GM12878 (cell line): ENCODE results near the gene TBC1D5. TPM values are rescaled to one million over a fixed set of nuclear protein-coding genes. Genes with fewer than 3 reads are reported as not detected.
"Not testable (repeated sequence)": the region's sequence is repeated elsewhere in the genome, so short reads cannot be mapped to it uniquely, and the experiment has no call there.

Source experiments
- ATAC-seq: fragments of 200-7000 bp; cut with Tn5 transposase; 3 replicates; pipeline ENCODE4 v1.9.1; 2020; ENCODE audit warnings: mild to moderate bottlenecking, moderate library complexity
- BruUV-seq: library from RNA; stranded (reverse); fragments of 400-500 nt; replicated peaks from 2 replicates; lab custom pipeline; 2021; lab: Mats Ljungman, UMichigan
- CTCF ChIA-PET: fragments of 300-600 bp; sonication (Branson Sonifier 250); formaldehyde crosslinking; extraction: SDS; loops from one replicate; lab custom pipeline; 2021; ENCODE audit warnings: inconsistent platforms; lab: Yijun Ruan, JAX
- POLR2A ChIA-PET: fragments of 350-600 bp; formaldehyde crosslinking; extraction: SDS; loops from one replicate; lab custom pipeline; 2021; ENCODE audit warnings: inconsistent platforms; lab: Charles Lee
- RAD21 ChIA-PET: fragments of 300-600 bp; sonication (Branson Sonifier 250); formaldehyde crosslinking; loops from one replicate; lab custom pipeline; 2023; ENCODE audit warnings: antibody characterized with exemption; ENCODE audit not compliant: unreplicated experiment; lab: Charles Lee
- SMC1A ChIA-PET: fragments of 300-600 bp; sonication (Branson Sonifier 250); formaldehyde crosslinking; loops from one replicate; lab custom pipeline; 2023; ENCODE audit not compliant: unreplicated experiment, uncharacterized antibody; lab: Charles Lee
- DNase-seq: peaks from one replicate; pipeline ENCODE4 v3.0.0-alpha.2; 2011; ENCODE audit warnings: low read depth, low spot score
- FAIRE-seq: peaks from 3 replicates; lab custom pipeline; 2011; peaks lifted over from hg19 to GRCh38; lab: Jason Lieb, UNC
- H2AFZ ChIP-seq: 2 replicates; pipeline ENCODE4 v1.6.0; 2011; ENCODE audit warnings: low read depth, low read length, control low read depth; ENCODE audit not compliant: control insufficient read depth
- H3K27ac ChIP-seq: 2 replicates; pipeline ENCODE4 v1.5.1; 2011; ENCODE audit warnings: control low read depth; ENCODE audit not compliant: control insufficient read depth, insufficient read depth
- H3K27me3 ChIP-seq, 2 experiments: replicated peaks in 1 of 2; 2 replicates each; pipeline versions ENCODE4 v1.6.0 to v1.6.1; 2011; ENCODE audit warnings: low read length in 1 of 2; ENCODE audit not compliant: control insufficient read depth in 2 of 2, insufficient read depth in 2 of 2
- H3K36me3 ChIP-seq, 2 experiments: 2 replicates each; pipeline ENCODE4 v1.5.1; 2011; ENCODE audit warnings: low read length in 1 of 2; ENCODE audit not compliant: control insufficient read depth in 2 of 2, insufficient read depth in 2 of 2
- H3K4me1 ChIP-seq: 2 replicates; pipeline ENCODE4 v1.6.1; 2011; ENCODE audit warnings: mild to moderate bottlenecking, low read length, moderate library complexity, mixed read lengths; ENCODE audit not compliant: control insufficient read depth, insufficient read depth
- H3K4me2 ChIP-seq: 2 replicates; pipeline ENCODE4 v1.6.0; 2011; ENCODE audit warnings: control low read depth; ENCODE audit not compliant: control insufficient read depth, insufficient read depth
- H3K4me3 ChIP-seq: fragments of 200-600 bp; sonication (generic); 2 replicates; pipeline ENCODE4 v1.5.1; 2016
- H3K79me2 ChIP-seq: 2 replicates; pipeline ENCODE4 v1.6.0; 2011; ENCODE audit warnings: low read length; ENCODE audit not compliant: control insufficient read depth, insufficient read depth
- H3K9ac ChIP-seq: 2 replicates; pipeline ENCODE4 v1.8.0; 2011; ENCODE audit warnings: low read length, control low read depth, mixed read lengths; ENCODE audit not compliant: control insufficient read depth, insufficient read depth
- H3K9me3 ChIP-seq: replicated peaks from 3 replicates; pipeline ENCODE4 v1.5.1; 2011; ENCODE audit warnings: mild to moderate bottlenecking, low read length; ENCODE audit not compliant: control insufficient read depth, insufficient read depth
- H4K20me1 ChIP-seq: 2 replicates; pipeline ENCODE4 v1.6.0; 2011; ENCODE audit not compliant: control insufficient read depth, insufficient read depth
- SMAD5 ChIP-seq: IDR thresholded peaks from 2 replicates; pipeline ENCODE4 v1.6.1; 2016; ENCODE audit warnings: antibody characterized with exemption, low read depth
- WGBS: methylation state at CpG from one replicate; pipeline ENCODE4 v1.1.6; 2016; ENCODE audit warnings: low lambda C conversion rate; ENCODE audit not compliant: insufficient replicate concordance, insufficient coverage; ENCODE audit errors: missing lambda C conversion rate; 5-methylcytosine and 5-hydroxymethylcytosine counted together
- in situ Hi-C: fragments of 300-500 bp; cut with MboI; formaldehyde crosslinking; loops from 9 replicates; pipeline ENCODE4 v1.14.3; 2018; ENCODE audit warnings: mixed read lengths
- intact Hi-C: fragments of 100-400 bp; cut with micrococcal nuclease; formaldehyde crosslinking; loops from one replicate; pipeline ENCODE4 v1.14.2; 2022; ENCODE audit not compliant: unreplicated experiment
- polyA plus RNA-seq, 11 experiments: library from polyadenylated mRNA; depleted of rRNA in 4 of 11; unstranded in 6 of 11; stranded (reverse) in 5 of 11; fragments of >200 nt; fragmentation: Nextera tagmentation in 4 of 11; fragmentation: Illumina TruSeq in 1 of 11; extraction: Ambion mirVana in 4 of 11; extraction: Trizol in 1 of 11; gene quantifications; 1 replicate in 1 of 11; 2 replicates in 10 of 11; pipeline versions ENCODE4 v1.2.1 to v1.2.3, GENCODE V29; 2011 to 2016; ENCODE audit warnings: inconsistent platforms in 2 of 11, missing spikeins in 2 of 11, low read depth in 1 of 11
- total RNA-seq, 4 experiments: library from RNA; depleted of rRNA in 3 of 4; stranded (reverse); fragments of >200 nt in 3 of 4; fragmentation: Illumina TruSeq in 1 of 4; extraction: Trizol in 1 of 4; gene quantifications; 2 replicates each; pipeline versions ENCODE4 v1.2.1 to v1.2.3, GENCODE V29; 2013 to 2021
- TF ChIP-seq, protein P1 (sequence below): fragments of 450-650 bp; IDR thresholded peaks from 2 replicates; pipeline ENCODE4 v1.6.1; 2017; ENCODE audit warnings: antibody characterized with exemption, mild to moderate bottlenecking, moderate library complexity
- TF ChIP-seq, protein P2 (sequence below): fragments of 450-650 bp; conservative IDR thresholded peaks from 2 replicates; pipeline ENCODE4 v1.6.1; 2017; ENCODE audit warnings: mild to moderate bottlenecking, moderate library complexity
- TF ChIP-seq, protein P3 (sequence below): IDR thresholded peaks from 2 replicates; pipeline ENCODE4 v1.6.1; 2011; ENCODE audit warnings: borderline replicate concordance, low read depth, mild to moderate bottlenecking, moderate library complexity, mixed read lengths, low read length; ENCODE audit not compliant: insufficient read depth; ENCODE audit errors: extremely low read length
- TF ChIP-seq, protein P4 (sequence below): IDR thresholded peaks from 2 replicates; pipeline ENCODE4 v1.6.1; 2011; ENCODE audit warnings: mild to moderate bottlenecking, low read depth, low read length, moderate library complexity; ENCODE audit not compliant: insufficient replicate concordance

TBC1D5 gene
- total and polyA plus RNA-seq, 10 of the 15 experiments (the other 5 are each of a cell fraction or from before 2014, with no cell fraction given): 5.5 to 61.0 (median 43.8) TPM

DNA sequence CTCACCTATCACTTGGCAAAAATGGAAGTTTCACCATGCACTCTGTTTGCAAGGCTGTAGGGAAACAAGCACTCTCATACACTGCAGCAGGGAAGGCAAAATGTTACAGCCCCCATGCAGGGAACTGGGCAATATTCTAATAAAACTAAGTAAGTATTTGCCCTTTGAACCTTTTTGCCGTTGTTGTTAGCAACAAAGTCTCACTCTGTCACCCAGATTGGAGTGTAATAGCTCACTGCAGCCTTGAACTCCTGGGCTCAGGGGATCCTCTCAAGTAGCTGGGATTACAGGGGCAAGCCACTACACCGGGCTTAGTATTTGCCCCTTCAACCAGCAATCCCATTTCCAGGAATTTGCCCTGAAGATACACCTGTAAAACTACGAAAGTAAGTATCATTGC is 122.5 kb downstream of the TBC1D5 start:
- FAIRE-seq (no peak), ATAC-seq (no peak), DNase-seq (no peak)
- intact Hi-C loops: no loop called here
- WGBS: 100% methylated on average over 3 of the region's 3 CpGs
- Histone ChIP-seq H3K36me3 (peaks cover 3 to 8% of the 10 kb centered on the region in 2 experiments; a peak in 3 of 4 replicates), H4K20me1 (no peaks in the 10 kb centered on the region), H3K4me3 (no peak overlapping the region), H3K4me1 (no peaks in the 10 kb centered on the region), H3K27me3 (no peaks in the 10 kb centered on the region), H3K27ac (no peak overlapping the region), H3K9me3 (no peaks in the 10 kb centered on the region; the same call in 1 of the 3 replicates), H3K4me2 (no peak overlapping the region), H3K9ac (no peak overlapping the region), H3K79me2 (no peaks in the 10 kb centered on the region), H2AFZ (no peak overlapping the region)
- POLR2A ChIA-PET: no interaction called here
- TF ChIP-seq, protein P1, sequence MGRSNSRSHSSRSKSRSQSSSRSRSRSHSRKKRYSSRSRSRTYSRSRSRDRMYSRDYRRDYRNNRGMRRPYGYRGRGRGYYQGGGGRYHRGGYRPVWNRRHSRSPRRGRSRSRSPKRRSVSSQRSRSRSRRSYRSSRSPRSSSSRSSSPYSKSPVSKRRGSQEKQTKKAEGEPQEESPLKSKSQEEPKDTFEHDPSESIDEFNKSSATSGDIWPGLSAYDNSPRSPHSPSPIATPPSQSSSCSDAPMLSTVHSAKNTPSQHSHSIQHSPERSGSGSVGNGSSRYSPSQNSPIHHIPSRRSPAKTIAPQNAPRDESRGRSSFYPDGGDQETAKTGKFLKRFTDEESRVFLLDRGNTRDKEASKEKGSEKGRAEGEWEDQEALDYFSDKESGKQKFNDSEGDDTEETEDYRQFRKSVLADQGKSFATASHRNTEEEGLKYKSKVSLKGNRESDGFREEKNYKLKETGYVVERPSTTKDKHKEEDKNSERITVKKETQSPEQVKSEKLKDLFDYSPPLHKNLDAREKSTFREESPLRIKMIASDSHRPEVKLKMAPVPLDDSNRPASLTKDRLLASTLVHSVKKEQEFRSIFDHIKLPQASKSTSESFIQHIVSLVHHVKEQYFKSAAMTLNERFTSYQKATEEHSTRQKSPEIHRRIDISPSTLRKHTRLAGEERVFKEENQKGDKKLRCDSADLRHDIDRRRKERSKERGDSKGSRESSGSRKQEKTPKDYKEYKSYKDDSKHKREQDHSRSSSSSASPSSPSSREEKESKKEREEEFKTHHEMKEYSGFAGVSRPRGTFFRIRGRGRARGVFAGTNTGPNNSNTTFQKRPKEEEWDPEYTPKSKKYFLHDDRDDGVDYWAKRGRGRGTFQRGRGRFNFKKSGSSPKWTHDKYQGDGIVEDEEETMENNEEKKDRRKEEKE: no peak
- TF ChIP-seq, protein P2, sequence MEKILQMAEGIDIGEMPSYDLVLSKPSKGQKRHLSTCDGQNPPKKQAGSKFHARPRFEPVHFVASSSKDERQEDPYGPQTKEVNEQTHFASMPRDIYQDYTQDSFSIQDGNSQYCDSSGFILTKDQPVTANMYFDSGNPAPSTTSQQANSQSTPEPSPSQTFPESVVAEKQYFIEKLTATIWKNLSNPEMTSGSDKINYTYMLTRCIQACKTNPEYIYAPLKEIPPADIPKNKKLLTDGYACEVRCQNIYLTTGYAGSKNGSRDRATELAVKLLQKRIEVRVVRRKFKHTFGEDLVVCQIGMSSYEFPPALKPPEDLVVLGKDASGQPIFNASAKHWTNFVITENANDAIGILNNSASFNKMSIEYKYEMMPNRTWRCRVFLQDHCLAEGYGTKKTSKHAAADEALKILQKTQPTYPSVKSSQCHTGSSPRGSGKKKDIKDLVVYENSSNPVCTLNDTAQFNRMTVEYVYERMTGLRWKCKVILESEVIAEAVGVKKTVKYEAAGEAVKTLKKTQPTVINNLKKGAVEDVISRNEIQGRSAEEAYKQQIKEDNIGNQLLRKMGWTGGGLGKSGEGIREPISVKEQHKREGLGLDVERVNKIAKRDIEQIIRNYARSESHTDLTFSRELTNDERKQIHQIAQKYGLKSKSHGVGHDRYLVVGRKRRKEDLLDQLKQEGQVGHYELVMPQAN: no peak
- TF ChIP-seq SMAD5: no peak
- TF ChIP-seq, protein P3, sequence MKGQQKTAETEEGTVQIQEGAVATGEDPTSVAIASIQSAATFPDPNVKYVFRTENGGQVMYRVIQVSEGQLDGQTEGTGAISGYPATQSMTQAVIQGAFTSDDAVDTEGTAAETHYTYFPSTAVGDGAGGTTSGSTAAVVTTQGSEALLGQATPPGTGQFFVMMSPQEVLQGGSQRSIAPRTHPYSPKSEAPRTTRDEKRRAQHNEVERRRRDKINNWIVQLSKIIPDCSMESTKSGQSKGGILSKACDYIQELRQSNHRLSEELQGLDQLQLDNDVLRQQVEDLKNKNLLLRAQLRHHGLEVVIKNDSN: no peak
- TF ChIP-seq, protein P4, sequence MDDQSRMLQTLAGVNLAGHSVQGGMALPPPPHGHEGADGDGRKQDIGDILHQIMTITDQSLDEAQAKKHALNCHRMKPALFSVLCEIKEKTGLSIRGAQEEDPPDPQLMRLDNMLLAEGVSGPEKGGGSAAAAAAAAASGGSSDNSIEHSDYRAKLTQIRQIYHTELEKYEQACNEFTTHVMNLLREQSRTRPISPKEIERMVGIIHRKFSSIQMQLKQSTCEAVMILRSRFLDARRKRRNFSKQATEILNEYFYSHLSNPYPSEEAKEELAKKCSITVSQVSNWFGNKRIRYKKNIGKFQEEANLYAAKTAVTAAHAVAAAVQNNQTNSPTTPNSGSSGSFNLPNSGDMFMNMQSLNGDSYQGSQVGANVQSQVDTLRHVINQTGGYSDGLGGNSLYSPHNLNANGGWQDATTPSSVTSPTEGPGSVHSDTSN: no peak
- no TSS peak for BruUV-seq
- CTCF ChIA-PET: no interaction called here
- RAD21 ChIA-PET: no interaction called here
- SMC1A ChIA-PET: interaction anchor here (0.7 kb wide), 1 partner anchor 187 kb away, joined by 3 read pairs; no protein-coding TSS in a partner anchor
- in situ Hi-C loops: no loop called here

DNA sequence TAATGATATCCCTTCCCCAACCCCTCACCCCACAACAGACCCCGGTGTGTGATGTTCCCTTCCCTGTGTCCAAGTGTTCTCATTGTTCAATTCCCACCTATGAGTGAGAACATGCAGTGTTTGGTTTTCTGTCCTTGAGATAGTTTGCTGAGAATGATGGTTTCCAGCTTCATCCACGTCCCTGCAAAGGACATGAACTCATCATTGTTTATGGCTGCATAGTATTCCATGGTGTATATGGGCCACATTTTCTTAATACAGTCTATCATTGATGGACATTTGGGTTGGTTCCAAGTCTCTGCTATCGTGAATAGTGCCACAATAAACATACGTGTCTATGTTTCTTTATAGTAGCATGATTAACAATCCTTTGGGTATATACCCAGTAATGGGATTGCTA is 129.4 kb downstream of the TBC1D5 start:
- CTCF ChIA-PET: not testable (repeated sequence)

More for the DNA sequence above, 129.4 kb downstream of the TBC1D5 start:
- H4K20me1 ChIP-seq, H3K79me2 ChIP-seq, H3K4me2 ChIP-seq, H3K27me3 ChIP-seq, POLR2A ChIA-PET, H3K4me3 ChIP-seq, intact Hi-C loops, BruUV-seq, H3K27ac ChIP-seq, H3K9ac ChIP-seq, in situ Hi-C loops, H3K36me3 ChIP-seq, DNase-seq, H3K9me3 ChIP-seq, FAIRE-seq, H2AFZ ChIP-seq, ATAC-seq, H3K4me1 ChIP-seq, RAD21 ChIA-PET: not testable (repeated sequence)
- SMC1A ChIA-PET: interaction anchor here (0.6 kb wide), 1 partner anchor 463 kb away, joined by 3 read pairs; no protein-coding TSS in a partner anchor
- 100% methylated on average over 4 of the region's 4 CpGs for WGBS
